Activated CD4-positive, alpha-beta T cell treated with anti-CD3 and anti-CD28 coated beads, Interleukin-2, amount 50 U/mL, for 24 hours (primary cell): Measurements from ENCODE around the gene NCS1.

Source experiments
- DNase-seq, 2 donors: peaks; one replicate each; pipeline ENCODE4 v3.0.0-alpha.2; 2020; ENCODE audit warnings: low read depth in 1 of 2, low spot score in 1 of 2

Gene NCS1

GRCh38 chr9:130286072-130286770, 114.0 kb downstream of the NCS1 start:
- DNase-seq, result no peak
